Upper lobe of left lung (tissue), 6 donors: ENCODE results near the gene AFAP1. TPM values are rescaled to one million over a fixed set of nuclear protein-coding genes. Genes with fewer than 3 reads are reported as not detected.

ENCODE experiments used
- ATAC-seq, 2 donors: fragments of 200-7000 bp; cut with Tn5 transposase; one replicate each; pipeline ENCODE4 v1.9.1; 2022; ENCODE audit warnings: mild to moderate bottlenecking in 2 of 2, moderate library complexity in 2 of 2; ENCODE audit not compliant: low FRiP score in 2 of 2
- DNase-seq, 2 donors: peaks; one replicate each; pipeline ENCODE4 v3.0.0-alpha.2; 2019 to 2020
- H3K27ac ChIP-seq, 4 donors: fragments of 200-600 bp; sonication (generic); one replicate each; pipeline ENCODE4 v1.5.1; 2016 to 2019
- H3K27me3 ChIP-seq, 4 donors: fragments of 200-600 bp; sonication (generic); one replicate each; pipeline ENCODE4 v1.5.1; 2017 to 2019
- H3K36me3 ChIP-seq, 4 donors: fragments of 200-600 bp; sonication (generic); one replicate each; pipeline ENCODE4 v1.5.1; 2016 to 2019
- H3K4me1 ChIP-seq, 4 donors: fragments of 200-600 bp; sonication (generic); one replicate each; pipeline ENCODE4 v1.5.1; 2018 to 2019
- H3K4me3 ChIP-seq, 4 donors: fragments of 200-600 bp; sonication (generic); one replicate each; pipeline ENCODE4 v1.5.1; 2017 to 2019; ENCODE audit warnings: mild to moderate bottlenecking in 2 of 4, moderate library complexity in 1 of 4
- H3K9me3 ChIP-seq, 4 donors: fragments of 200-600 bp; sonication (generic); one replicate each; pipeline ENCODE4 v1.5.1; 2018 to 2019
- EP300 ChIP-seq, 4 donors: sonication (generic); formaldehyde crosslinking; IDR thresholded peaks; one replicate each; pipeline ENCODE4 v1.5.1; 2017; ENCODE audit warnings: antibody characterized with exemption in 4 of 4, control low read depth in 2 of 4
- POLR2A ChIP-seq, 4 donors: fragments of 450-650 bp; IDR thresholded peaks; one replicate each; pipeline ENCODE4 v1.5.1; 2016 to 2017; ENCODE audit warnings: antibody characterized with exemption in 4 of 4, mild to moderate bottlenecking in 2 of 4
- POLR2AphosphoS5 ChIP-seq, 2 donors: sonication (generic); formaldehyde crosslinking; IDR thresholded peaks; one replicate each; pipeline ENCODE4 v1.5.1; 2017; ENCODE audit warnings: antibody characterized with exemption in 2 of 2
- WGBS, 2 donors: methylation state at CpG; one replicate each; pipeline ENCODE4 v1.1.5; 2017 to 2018; 5-methylcytosine and 5-hydroxymethylcytosine counted together
- total RNA-seq, 6 donors: library from RNA; depleted of rRNA in 4 of 6; stranded (reverse); fragments of >200 nt in 4 of 6; gene quantifications; one replicate each; pipeline versions ENCODE4 v1.1.0 to v1.2.1, GENCODE V29; 2016 to 2021
- TF ChIP-seq, protein P1 (sequence below), 6 experiments: fragments of 450-650 bp in 4 of 6; fragments of 200-600 bp in 2 of 6; sonication (generic) in 2 of 6; IDR thresholded peaks; one replicate each; pipeline ENCODE4 v1.5.1; 2016 to 2019; ENCODE audit warnings: antibody characterized with exemption in 6 of 6
- donor health status: DM: no; HTN: no; CAD: no; lungs with moderate emphysema.
- donor health status: DM: no; HTN: yes; CAD: no; lungs with severe emphysema.

The AFAP1 gene
- total RNA-seq, 6 donors from 2014 or later = 10.9 to 26.7 (median 19.2) TPM

DNA sequence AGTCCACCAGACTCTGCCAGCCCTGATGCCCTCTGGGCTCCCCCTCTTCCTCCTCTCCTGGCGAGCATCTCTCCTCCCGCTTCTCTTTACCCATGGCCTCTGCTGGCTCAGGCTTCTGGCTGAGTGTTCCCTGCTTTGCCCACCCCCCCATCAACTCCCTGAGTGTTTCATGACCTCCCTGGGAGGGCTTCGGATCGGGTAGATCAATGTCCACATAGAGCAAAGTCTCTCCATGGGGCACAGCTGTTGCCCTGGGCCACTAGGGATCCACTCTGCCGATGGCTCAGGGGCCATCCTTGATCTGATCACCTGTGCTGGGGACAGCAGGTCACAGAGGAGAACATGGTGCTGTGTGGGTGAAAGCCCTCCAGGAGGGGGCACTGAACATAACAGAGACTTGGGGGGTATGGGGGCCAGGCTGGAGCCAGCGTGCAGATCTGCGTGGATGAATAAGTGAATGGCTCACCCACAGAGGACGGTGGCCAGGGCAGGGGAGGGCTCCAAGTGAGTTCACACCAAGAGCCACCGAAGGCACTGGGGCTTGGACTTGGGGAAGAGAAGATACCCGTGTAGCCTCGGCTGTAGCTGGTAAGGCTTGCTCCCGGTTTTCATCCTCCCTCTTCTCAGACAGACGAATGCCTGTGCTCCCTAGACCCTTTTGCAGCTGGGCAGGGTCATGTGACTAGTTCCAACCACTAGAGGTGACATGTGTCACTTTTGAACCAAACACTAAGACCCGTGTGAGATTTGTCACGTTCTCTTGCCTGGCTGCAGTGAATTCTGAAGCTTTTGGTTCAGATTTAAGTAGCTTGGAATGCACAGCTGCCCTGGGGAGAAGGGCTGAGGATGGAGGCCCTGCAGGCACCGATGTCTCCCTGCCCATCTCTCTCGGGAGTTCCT lies 23.2 kb upstream of the AFAP1 start:
- ATAC-seq (no peak), DNase-seq (no peak)
- no peaks in the 10 kb centered on the region for H3K9me3 ChIP-seq
- TF ChIP-seq EP300 (IDR thresholded peaks at IDR 0.05) = no peak
- no peak for TF ChIP-seq POLR2A (IDR thresholded peaks at IDR 0.05)
- TF ChIP-seq, protein P1, sequence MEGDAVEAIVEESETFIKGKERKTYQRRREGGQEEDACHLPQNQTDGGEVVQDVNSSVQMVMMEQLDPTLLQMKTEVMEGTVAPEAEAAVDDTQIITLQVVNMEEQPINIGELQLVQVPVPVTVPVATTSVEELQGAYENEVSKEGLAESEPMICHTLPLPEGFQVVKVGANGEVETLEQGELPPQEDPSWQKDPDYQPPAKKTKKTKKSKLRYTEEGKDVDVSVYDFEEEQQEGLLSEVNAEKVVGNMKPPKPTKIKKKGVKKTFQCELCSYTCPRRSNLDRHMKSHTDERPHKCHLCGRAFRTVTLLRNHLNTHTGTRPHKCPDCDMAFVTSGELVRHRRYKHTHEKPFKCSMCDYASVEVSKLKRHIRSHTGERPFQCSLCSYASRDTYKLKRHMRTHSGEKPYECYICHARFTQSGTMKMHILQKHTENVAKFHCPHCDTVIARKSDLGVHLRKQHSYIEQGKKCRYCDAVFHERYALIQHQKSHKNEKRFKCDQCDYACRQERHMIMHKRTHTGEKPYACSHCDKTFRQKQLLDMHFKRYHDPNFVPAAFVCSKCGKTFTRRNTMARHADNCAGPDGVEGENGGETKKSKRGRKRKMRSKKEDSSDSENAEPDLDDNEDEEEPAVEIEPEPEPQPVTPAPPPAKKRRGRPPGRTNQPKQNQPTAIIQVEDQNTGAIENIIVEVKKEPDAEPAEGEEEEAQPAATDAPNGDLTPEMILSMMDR (IDR thresholded peaks at IDR 0.05) = no peak
- TF ChIP-seq POLR2AphosphoS5 (IDR thresholded peaks at IDR 0.05) = no peak
- no peak overlapping the region for H3K27ac ChIP-seq
- no peaks in the 10 kb centered on the region for H3K36me3 ChIP-seq
- 83 to 93% methylated on average over 12 to 17 of the region's 17 CpGs for WGBS, 2 donors
- H3K27me3 ChIP-seq = no peaks in the 10 kb centered on the region
- H3K4me1 ChIP-seq = peaks cover 14 to 28% (median 17%) of the 10 kb centered on the region in 4 donors
- no peak overlapping the region for H3K4me3 ChIP-seq

DNA sequence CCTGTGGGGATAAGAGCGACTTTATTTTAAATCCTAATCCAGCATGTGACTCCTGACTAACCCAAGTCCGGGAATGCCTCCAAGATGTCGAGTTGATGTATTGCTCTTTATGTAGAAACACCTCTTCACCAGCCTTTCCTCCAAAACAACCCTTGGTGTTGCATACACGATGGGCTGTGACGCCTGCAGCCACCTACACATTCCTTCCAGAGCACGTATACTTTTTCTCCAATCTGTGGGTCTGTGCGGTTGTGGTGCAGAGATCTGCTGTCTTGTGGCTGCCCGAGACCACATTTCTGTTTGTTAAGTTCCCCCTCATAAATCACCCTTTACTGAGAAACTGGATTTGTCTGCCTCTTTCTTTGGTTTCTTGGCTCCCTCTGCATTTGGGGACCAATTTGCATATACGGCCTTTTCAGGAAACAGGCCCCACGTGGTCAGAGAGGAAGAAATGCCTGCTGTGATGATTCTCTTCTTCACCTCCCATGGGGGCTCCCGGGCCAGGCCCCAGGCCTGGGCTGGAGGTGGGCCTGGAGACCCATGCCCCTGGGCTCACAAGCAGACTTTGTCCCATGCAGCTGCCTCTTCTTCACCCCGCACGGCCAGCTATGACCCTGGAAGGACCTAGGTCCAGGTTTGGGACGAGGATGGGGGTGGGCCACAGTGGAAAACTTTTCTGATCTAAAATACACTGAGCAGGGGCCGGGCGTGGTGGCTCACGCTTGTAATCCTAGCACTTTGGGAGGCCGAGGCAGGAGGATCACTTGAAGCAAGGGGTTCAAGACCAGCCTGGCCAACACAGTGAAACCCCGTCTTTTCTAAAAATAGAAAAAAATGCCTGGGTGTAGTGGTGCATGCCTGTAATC lies 21.4 kb upstream of the AFAP1 start:
- Histone ChIP-seq H3K27ac (no peak overlapping the region), H3K36me3 (no peaks in the 10 kb centered on the region), H3K9me3 (no peaks in the 10 kb centered on the region), H3K4me3 (no peak overlapping the region), H3K27me3 (no peaks in the 10 kb centered on the region), H3K4me1 (peaks cover 13 to 27% (median 20%) of the 10 kb centered on the region in 4 donors)
- peak in 1 of 2 donors; percentile 40 for ATAC-seq
- TF ChIP-seq, protein P1 (IDR thresholded peaks at IDR 0.05) = no peak
- TF ChIP-seq POLR2AphosphoS5 (IDR thresholded peaks at IDR 0.05) = no peak
- TF ChIP-seq POLR2A (IDR thresholded peaks at IDR 0.05) = no peak
- TF ChIP-seq EP300 (IDR thresholded peaks at IDR 0.05) = no peak
- DNase-seq = peak in 1 of 2 donors; percentile 44
- WGBS, 2 donors = 38 to 45% methylated on average over 16 to 19 of the region's 19 CpGs

DNA sequence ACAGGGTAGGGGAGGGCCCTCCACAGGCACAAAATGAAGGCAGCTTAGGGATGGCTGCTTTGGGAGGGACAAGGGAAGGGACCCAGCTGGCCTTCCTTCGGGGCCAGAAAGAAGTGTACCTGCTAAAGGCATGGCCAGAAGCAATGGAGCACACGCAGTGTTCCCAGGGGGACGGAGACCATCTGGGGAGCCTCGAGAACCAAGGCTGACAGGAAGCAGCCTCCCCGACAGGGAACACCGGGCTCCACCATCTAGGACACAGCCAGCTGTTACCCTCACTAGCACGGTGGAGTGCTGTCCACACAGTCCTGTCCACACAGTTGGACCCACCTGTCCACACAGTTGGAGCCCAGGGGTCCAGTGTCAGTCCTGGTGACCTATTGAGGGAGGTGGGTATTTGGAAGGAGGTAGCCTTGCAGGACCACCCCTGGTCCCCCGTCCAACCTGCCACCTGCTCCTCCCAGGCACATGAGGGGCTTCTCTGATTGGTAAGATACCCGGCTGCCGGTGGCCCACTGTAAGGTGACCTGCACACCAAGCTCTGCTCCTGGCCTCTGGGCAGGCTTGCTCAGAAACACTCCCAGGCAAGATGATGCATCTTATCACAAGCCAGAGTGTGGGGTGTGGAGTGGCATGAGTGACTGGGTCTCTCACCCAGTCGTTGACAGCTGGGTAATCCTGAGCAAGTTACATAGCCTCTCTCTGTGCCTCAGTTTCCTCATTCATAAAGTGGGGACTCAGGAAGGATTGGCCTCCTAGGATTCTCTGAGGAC lies 20.5 kb upstream of the AFAP1 start:
- Histone ChIP-seq H3K9me3 (no peaks in the 10 kb centered on the region), H3K27ac (peak overlapping the region in 1 of 4 donors; percentile 16), H3K27me3 (no peaks in the 10 kb centered on the region), H3K36me3 (no peaks in the 10 kb centered on the region), H3K4me1 (peaks cover 15 to 25% (median 20%) of the 10 kb centered on the region in 4 donors), H3K4me3 (no peak overlapping the region)
- DNase-seq (no peak), ATAC-seq (peak in 1 of 2 donors; percentile 31)
- WGBS, 2 donors = 69 to 74% methylated on average over 6 to 11 of the region's 11 CpGs
- TF ChIP-seq POLR2AphosphoS5 (IDR thresholded peaks at IDR 0.05) (no peak), POLR2A (IDR thresholded peaks at IDR 0.05) (no peak), EP300 (IDR thresholded peaks at IDR 0.05) (no peak)
- TF ChIP-seq, protein P1 (IDR thresholded peaks at IDR 0.05) = no peak

DNA sequence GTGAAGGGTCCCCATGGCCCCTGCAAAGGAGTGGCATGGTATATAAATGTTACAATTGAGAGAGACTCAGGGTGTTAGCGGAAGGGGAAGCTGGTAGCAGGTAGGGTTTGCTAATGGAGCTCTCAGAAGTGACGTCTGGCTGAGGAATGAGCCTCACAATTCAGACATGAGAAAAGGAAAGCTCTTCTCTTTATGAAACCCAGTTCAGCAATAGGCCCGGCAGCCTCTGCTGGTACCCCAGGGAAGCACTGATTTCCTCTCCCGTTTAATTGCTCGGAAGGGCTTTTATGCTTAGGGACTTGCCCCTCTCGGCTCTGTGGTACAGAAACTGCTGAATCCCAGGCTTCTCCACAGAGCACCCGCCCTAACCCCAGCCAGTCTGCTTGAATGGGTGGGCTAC lies 19.4 kb upstream of the AFAP1 start:
- WGBS, 2 donors = 80 to 91% methylated on average over 3 to 7 of the region's 7 CpGs
- Histone ChIP-seq H3K4me3 (no peak overlapping the region), H3K27me3 (no peaks in the 10 kb centered on the region), H3K36me3 (no peaks in the 10 kb centered on the region), H3K9me3 (no peaks in the 10 kb centered on the region), H3K4me1 (peaks cover 12 to 18% (median 16%) of the 10 kb centered on the region in 4 donors), H3K27ac (no peak overlapping the region)
- DNase-seq = no peak
- ATAC-seq = no peak
- TF ChIP-seq POLR2AphosphoS5 (IDR thresholded peaks at IDR 0.05) (no peak), POLR2A (IDR thresholded peaks at IDR 0.05) (no peak), EP300 (IDR thresholded peaks at IDR 0.05) (no peak)
- TF ChIP-seq, protein P1 (IDR thresholded peaks at IDR 0.05) = no peak
